Naive thymus-derived CD8-positive, alpha-beta T cell (primary cell): Measurements from ENCODE around the gene STK32B. TPM values are rescaled to one million over a fixed set of nuclear protein-coding genes. Genes with fewer than 3 reads are reported as not detected.

Source experiments
- ATAC-seq, 2 donors: fragments of 150-1000 bp; cut with Tn5 transposase in 1 of 2; sonication (Bioruptor Pico), chemical (Tn5 transposase) in 1 of 2; 1 replicate in 1 of 2; 2 replicates in 1 of 2; pipeline ENCODE4 v1.10.0; 2021; ENCODE audit warnings: mild to moderate bottlenecking in 2 of 2, moderate library complexity in 2 of 2
- POLR2A ChIA-PET: fragments of 350-600 bp; sonication (Branson Sonifier 250); formaldehyde crosslinking; loops from one replicate; lab custom pipeline; 2021; ENCODE audit warnings: antibody characterized with exemption; lab: Charles Lee
- DNase-seq, 10 donors: peaks; one replicate each; pipeline versions ENCODE4 v3.0.0 to v3.0.0-alpha.2; 2020 to 2022
- H3K27ac Mint-ChIP-seq, 10 donors: one replicate each; pipeline ENCODE4 v1.8.0; 2020 to 2022; ENCODE audit warnings: mild to moderate bottlenecking in 10 of 10, mixed read lengths in 10 of 10, moderate library complexity in 4 of 10, inconsistent platforms in 1 of 10
- H3K27me3 Mint-ChIP-seq, 5 donors: one replicate each; pipeline ENCODE4 v1.8.0; 2021 to 2022; ENCODE audit warnings: mixed read lengths in 5 of 5
- H3K36me3 Mint-ChIP-seq, 3 donors: one replicate each; pipeline ENCODE4 v1.8.0; 2020 to 2022; ENCODE audit warnings: mixed read lengths in 3 of 3, mild to moderate bottlenecking in 2 of 3, inconsistent platforms in 1 of 3
- H3K4me1 Mint-ChIP-seq, 4 donors: one replicate each; pipeline ENCODE4 v1.8.0; 2021 to 2022; ENCODE audit warnings: mixed read lengths in 4 of 4
- H3K4me3 Mint-ChIP-seq, 10 donors: one replicate each; pipeline ENCODE4 v1.8.0; 2020 to 2022; ENCODE audit warnings: mild to moderate bottlenecking in 10 of 10, mixed read lengths in 10 of 10, moderate library complexity in 6 of 10, inconsistent platforms in 1 of 10
- H3K9me3 Mint-ChIP-seq, 9 donors: one replicate each; pipeline ENCODE4 v1.8.0; 2020 to 2022; ENCODE audit warnings: mixed read lengths in 9 of 9, mild to moderate bottlenecking in 3 of 9, inconsistent platforms in 1 of 9, moderate library complexity in 1 of 9
- polyA plus RNA-seq, 3 donors: library from polyadenylated mRNA; unstranded; fragments of 300-500 nt; fragmentation: Illumina TruSeq; gene quantifications; one replicate each; pipeline ENCODE4 v1.2.3, GENCODE V29; 2021
- total RNA-seq, 8 experiments: library from RNA in 2 of 8; stranded (reverse) in 2 of 8; gene quantifications; one replicate each; pipeline ENCODE4 v1.2.3 and lab custom pipeline; 2021 to 2026

Gene STK32B
- total and polyA plus RNA-seq, 5 experiments from 2014 or later = not detected

DNA sequence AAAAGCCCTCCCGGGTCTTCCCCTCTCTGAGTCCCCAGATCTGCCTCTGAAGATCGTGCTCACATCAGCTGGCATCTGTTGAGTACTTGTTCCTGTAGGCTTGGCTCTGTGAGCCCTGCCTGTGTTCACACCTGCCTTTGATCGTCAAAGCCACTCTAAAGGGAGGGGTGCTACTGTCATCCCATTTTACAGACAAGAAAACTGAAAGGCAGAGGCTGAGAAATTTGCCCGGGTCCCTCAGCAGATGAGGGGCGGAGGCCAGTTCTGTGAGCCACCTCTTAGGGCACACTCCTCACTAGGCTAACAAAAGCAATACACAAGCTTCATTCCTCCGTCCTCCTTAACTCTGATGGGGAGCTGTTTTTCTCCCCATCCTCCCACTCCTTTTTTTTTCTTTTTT lies 32.7 kb upstream of the STK32B start:
- Mint-ChIP-seq H3K4me1 (peaks cover 3 to 17% (median 12%) of the 10 kb centered on the region in 4 donors), H3K9me3 (peaks cover 0 to 7% (median 0%) of the 10 kb centered on the region in 9 donors), H3K4me3 (peak overlapping the region in 4 of 10 donors; percentile 4 to 49 (median 41)), H3K27ac (no peak overlapping the region), H3K36me3 (no peaks in the 10 kb centered on the region), H3K27me3 (peaks cover 13 to 43% (median 21%) of the 10 kb centered on the region in 5 donors)
- DNase-seq (no peak), ATAC-seq (no peak)
- POLR2A ChIA-PET = interaction anchor here (0.7 kb wide), 1 partner anchor 28 kb away, joined by 3 read pairs; no protein-coding TSS in a partner anchor

DNA sequence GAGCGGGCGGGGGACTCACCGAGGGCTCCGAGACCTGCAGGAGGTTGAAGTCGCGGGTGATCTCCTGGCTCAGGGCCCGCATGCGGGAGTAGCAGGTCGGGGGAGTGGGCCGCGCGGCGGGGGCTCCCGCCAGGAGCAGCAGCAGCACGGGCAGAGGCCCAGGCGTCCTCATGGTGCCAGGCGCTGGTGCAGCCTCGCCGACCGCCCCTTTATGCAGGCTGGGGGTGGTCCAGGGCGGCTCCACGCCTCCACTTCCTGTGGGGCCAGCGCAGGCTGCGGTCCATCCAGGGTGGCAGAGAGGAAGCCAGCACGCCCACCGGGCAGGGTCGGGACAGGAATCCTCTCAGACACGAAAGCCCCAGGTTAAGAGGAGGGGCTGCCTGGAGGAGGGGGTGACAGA lies 32.0 kb upstream of the STK32B start, which contains the start of gene CYTL1:
Gene CYTL1 (minus strand): TSS at position 185 of the 400 bp plus-strand sequence. CDS start 13 bp downstream, at position 172.
- H3K4me3 Mint-ChIP-seq = peak within 1 kb of the TSS in 9 of 10 donors; percentile 33 to 60 (median 47)
- no peaks in the 10 kb centered on the region for H3K36me3 Mint-ChIP-seq
- POLR2A ChIA-PET = interaction anchor here (0.7 kb wide), 1 partner anchor 28 kb away, joined by 3 read pairs; no protein-coding TSS in a partner anchor
- ATAC-seq (peak in 1 of 2 donors; percentile 44), DNase-seq (no peak)
- H3K27me3 Mint-ChIP-seq = peaks cover 13 to 36% (median 19%) of the 10 kb centered on the region in 5 donors
- H3K27ac Mint-ChIP-seq = no peak within 1 kb of the TSS
- peaks cover 0 to 7% (median 0%) of the 10 kb centered on the region in 9 donors for H3K9me3 Mint-ChIP-seq
- peaks cover 3 to 17% (median 12%) of the 10 kb centered on the region in 4 donors for H3K4me1 Mint-ChIP-seq

DNA sequence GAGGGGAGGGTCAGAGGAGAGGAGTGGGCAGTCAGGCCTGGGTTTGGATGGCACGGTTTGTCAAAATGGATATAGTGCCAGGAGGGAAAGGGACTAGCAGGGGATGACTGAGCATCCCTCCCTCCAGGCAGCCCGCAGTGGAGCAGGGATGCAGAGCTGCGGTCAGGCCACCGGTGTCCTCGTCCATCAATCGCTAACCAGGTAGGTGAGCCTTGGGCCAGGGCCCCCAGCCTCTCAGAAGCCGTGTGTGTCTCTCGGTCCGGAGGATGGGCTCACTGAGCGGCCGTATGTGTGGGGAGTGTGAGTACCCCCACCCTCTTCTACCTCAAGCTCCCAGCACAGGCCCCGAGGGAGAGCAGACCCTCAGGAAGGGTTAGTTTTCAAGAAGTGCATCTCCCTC lies 31.5 kb upstream of the STK32B start:
- Mint-ChIP-seq H3K9me3 (peaks cover 0 to 7% (median 0%) of the 10 kb centered on the region in 9 donors), H3K4me3 (peak overlapping the region in 3 of 10 donors; percentile 23 to 49 (median 33)), H3K36me3 (no peaks in the 10 kb centered on the region), H3K27me3 (peaks cover 12 to 33% (median 17%) of the 10 kb centered on the region in 5 donors), H3K27ac (no peak overlapping the region), H3K4me1 (peaks cover 3 to 17% (median 12%) of the 10 kb centered on the region in 4 donors)
- no peak for DNase-seq
- no peak for ATAC-seq
- POLR2A ChIA-PET = no interaction called here

DNA sequence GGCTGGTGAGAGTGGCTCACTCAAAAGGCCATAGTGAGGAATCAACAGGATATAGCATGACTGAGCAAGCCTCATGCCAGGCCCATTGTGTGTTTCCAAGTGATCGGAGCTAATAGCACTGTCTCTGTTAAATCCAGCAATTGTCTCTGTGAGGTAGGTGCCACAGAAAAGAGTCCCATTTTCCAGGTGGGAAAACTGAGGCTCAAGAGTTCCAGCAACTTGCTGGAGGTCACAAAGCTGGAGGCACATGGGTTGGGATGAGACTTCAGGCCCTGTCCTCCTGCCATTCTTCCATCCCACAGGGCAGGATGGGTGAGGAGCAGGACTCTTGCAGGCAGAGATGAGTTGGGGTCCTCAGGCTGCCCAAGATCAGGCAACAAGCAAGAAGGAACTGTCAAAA lies 30.9 kb upstream of the STK32B start:
- Mint-ChIP-seq H3K4me3 (peak overlapping the region in 2 of 10 donors; percentile 0 to 23), H3K36me3 (no peaks in the 10 kb centered on the region), H3K9me3 (peaks cover 0 to 7% (median 0%) of the 10 kb centered on the region in 9 donors), H3K27me3 (peaks cover 11 to 32% (median 17%) of the 10 kb centered on the region in 5 donors), H3K27ac (no peak overlapping the region), H3K4me1 (peaks cover 3 to 17% (median 12%) of the 10 kb centered on the region in 4 donors)
- DNase-seq = no peak
- ATAC-seq = no peak
- POLR2A ChIA-PET = no interaction called here

DNA sequence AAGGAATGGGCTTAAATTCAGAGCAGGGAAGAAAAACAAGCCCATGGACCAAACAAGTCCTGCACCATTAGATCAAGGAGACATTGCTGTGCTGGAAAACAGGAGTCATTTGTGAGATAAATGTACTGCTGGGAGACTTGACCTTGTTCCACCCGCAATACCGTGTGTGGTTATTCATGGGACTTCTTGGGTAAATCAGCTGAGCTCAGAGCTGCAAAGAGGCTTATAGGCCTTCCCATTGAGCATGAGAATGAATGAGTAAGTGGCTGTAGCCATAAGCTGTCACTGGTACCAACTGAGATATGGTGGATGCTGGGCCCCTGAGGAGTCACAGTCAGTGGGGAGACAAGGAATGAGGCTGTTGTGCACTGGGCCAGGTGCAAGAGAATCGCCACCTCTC lies 29.7 kb upstream of the STK32B start:
- no peaks in the 10 kb centered on the region for H3K36me3 Mint-ChIP-seq
- H3K4me3 Mint-ChIP-seq = no peak overlapping the region
- H3K4me1 Mint-ChIP-seq = peaks cover 3 to 17% (median 12%) of the 10 kb centered on the region in 4 donors
- peaks cover 7 to 30% (median 15%) of the 10 kb centered on the region in 5 donors for H3K27me3 Mint-ChIP-seq
- DNase-seq (no peak), ATAC-seq (no peak)
- no peak overlapping the region for H3K27ac Mint-ChIP-seq
- POLR2A ChIA-PET = no interaction called here
- H3K9me3 Mint-ChIP-seq = peaks cover 0 to 5% (median 0%) of the 10 kb centered on the region in 9 donors

DNA sequence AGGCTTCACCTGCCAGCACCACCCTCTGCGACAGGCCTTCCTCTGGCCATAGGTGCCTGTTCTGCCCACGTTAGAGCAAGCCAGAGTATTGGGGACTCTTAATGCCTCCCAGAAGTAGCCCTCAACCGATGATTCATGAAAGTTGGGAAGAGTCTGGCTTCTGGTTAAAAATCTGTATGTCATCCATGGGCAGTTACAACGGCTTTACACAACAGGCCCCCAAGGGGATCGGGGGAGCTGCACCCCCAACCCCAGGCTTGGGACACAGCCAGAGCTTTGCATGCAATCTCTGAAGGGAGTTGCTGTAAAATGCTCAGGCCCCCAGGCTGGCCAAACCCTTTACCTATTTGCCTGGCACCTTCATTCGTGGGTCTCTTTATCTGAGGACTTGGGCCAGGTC lies 26.6 kb upstream of the STK32B start:
- Mint-ChIP-seq H3K4me1 (peaks cover 0 to under 1% (median 0%) of the 10 kb centered on the region in 4 donors), H3K36me3 (no peaks in the 10 kb centered on the region), H3K27ac (no peak overlapping the region), H3K4me3 (no peak overlapping the region), H3K9me3 (peaks cover 0 to 5% (median 0%) of the 10 kb centered on the region in 9 donors), H3K27me3 (peaks cover 0 to 13% (median 4%) of the 10 kb centered on the region in 5 donors)
- POLR2A ChIA-PET = no interaction called here
- DNase-seq = no peak
- ATAC-seq = no peak

DNA sequence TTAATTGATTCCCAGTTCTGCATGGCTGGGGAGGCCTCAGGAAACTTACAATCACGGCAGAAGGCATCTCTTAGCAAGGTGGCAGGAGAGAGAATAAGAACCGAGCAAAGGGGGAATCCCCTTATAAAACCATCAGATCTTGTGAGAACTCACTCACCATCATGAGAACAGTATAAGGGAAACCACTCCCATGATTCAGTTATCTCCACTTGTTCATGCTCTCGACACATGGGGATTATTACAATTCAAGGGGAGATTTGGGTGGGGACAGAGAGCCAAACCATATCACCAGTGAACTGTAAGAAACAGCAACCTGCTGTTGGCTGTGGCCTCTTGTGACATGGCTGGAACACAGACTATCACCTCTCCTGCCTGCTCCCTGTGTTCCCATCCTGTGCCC lies 24.9 kb upstream of the STK32B start:
- Mint-ChIP-seq H3K36me3 (no peaks in the 10 kb centered on the region), H3K4me1 (no peaks in the 10 kb centered on the region), H3K27me3 (peaks cover 0 to 22% (median 4%) of the 10 kb centered on the region in 5 donors), H3K4me3 (no peak overlapping the region), H3K27ac (no peak overlapping the region), H3K9me3 (peaks cover 0 to 5% (median 0%) of the 10 kb centered on the region in 9 donors)
- ATAC-seq (no peak), DNase-seq (no peak)
- POLR2A ChIA-PET = no interaction called here

DNA sequence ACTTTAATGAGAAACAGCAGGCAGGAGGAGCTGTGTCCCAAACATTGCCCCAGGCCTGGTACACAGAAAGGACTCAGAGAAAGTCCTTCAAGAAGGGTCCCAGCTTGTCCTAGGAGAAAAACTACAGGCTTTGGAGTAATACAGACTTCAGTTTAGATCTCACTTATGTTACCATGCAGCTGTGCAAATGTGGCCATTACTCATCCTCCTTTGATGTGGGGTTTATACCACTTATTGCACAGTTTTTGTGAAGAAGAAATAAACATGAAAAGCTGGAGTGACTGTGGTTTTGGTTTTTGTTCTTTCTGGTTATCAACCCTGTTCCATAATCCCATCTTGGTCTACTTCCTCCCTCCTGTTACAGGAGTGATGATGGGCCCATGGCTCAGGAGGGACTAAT lies 23.9 kb upstream of the STK32B start:
- H3K27me3 Mint-ChIP-seq = peaks cover 0 to 22% (median 4%) of the 10 kb centered on the region in 5 donors
- H3K4me1 Mint-ChIP-seq = no peaks in the 10 kb centered on the region
- ATAC-seq (no peak), DNase-seq (no peak)
- peaks cover 0 to 5% (median 0%) of the 10 kb centered on the region in 9 donors for H3K9me3 Mint-ChIP-seq
- no peak overlapping the region for H3K27ac Mint-ChIP-seq
- POLR2A ChIA-PET = no interaction called here
- no peak overlapping the region for H3K4me3 Mint-ChIP-seq
- no peaks in the 10 kb centered on the region for H3K36me3 Mint-ChIP-seq

DNA sequence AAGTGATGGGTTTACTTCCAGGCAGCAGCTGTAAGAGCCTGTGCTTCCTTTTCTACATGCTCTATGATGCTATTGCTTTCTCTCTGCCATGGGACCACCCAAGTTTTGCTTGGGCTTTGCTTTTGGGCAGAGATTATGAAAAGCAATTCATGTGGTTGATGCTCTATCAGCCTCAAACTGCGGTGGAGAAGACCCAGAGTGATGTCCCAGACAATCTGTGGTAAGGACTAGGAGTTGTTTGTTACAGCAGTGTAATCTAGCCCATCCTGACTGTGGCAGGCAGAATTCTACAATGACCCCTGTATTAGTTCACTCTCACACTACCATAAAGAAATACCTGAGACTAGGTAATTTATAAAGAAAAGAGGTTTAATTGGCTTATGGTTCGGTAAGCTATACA lies 22.8 kb upstream of the STK32B start:
- Mint-ChIP-seq H3K27ac (no peak overlapping the region), H3K9me3 (peaks cover 0 to 2% (median 0%) of the 10 kb centered on the region in 9 donors), H3K4me1 (peaks cover 2 to 7% (median 5%) of the 10 kb centered on the region in 4 donors), H3K27me3 (peaks cover 0 to 22% (median 4%) of the 10 kb centered on the region in 5 donors), H3K36me3 (no peaks in the 10 kb centered on the region), H3K4me3 (no peak overlapping the region)
- POLR2A ChIA-PET = no interaction called here
- ATAC-seq (no peak), DNase-seq (no peak)

DNA sequence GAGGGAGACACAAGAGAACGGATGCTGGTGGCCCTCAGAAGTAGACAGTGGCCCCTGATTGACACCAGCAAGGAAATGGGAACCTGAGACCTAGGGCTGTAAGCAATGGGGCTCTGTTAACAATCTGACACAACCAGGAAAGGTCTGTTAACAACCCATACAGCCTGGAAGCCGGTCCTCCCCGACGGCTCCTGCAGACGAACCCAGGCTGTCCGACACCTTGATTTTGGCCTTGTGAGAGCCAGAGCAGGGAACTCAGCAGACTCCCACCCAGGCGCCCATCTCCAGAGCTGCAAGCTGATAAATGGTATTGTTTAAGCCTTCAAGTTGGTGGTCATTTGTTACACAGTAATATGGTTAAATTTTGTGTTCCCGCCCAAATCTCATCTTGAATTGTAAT lies 21.8 kb upstream of the STK32B start:
- no peaks in the 10 kb centered on the region for H3K9me3 Mint-ChIP-seq
- H3K4me3 Mint-ChIP-seq = no peak overlapping the region
- no peaks in the 10 kb centered on the region for H3K36me3 Mint-ChIP-seq
- peaks cover 7 to 15% (median 12%) of the 10 kb centered on the region in 4 donors for H3K4me1 Mint-ChIP-seq
- ATAC-seq (no peak), DNase-seq (no peak)
- H3K27ac Mint-ChIP-seq = no peak overlapping the region
- peaks cover 0 to 22% (median 4%) of the 10 kb centered on the region in 5 donors for H3K27me3 Mint-ChIP-seq
- POLR2A ChIA-PET = no interaction called here

DNA sequence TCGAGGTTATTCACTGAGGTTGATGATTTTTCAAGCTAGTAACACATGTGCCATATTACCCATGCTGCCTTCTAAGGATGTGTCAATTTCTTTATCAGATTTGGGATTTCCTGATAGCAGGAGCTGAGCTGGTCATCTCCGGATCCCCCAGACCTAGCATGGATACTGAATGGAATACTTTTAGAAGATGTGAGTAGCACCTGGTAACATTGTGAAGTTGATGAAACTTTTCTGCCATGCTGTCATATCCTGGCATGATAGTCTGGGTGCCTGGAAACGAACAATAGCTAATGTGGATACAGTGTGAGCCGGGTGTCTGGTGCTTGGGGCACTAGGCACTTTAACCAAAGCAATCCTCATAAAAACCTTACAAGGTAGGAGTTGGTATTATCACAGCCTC lies 21.1 kb upstream of the STK32B start:
- peaks cover 7 to 17% (median 13%) of the 10 kb centered on the region in 4 donors for H3K4me1 Mint-ChIP-seq
- POLR2A ChIA-PET = no interaction called here
- H3K27ac Mint-ChIP-seq = no peak overlapping the region
- H3K36me3 Mint-ChIP-seq = no peaks in the 10 kb centered on the region
- no peaks in the 10 kb centered on the region for H3K9me3 Mint-ChIP-seq
- ATAC-seq (no peak), DNase-seq (no peak)
- H3K27me3 Mint-ChIP-seq = peaks cover 0 to 20% (median 4%) of the 10 kb centered on the region in 5 donors
- H3K4me3 Mint-ChIP-seq = no peak overlapping the region

DNA sequence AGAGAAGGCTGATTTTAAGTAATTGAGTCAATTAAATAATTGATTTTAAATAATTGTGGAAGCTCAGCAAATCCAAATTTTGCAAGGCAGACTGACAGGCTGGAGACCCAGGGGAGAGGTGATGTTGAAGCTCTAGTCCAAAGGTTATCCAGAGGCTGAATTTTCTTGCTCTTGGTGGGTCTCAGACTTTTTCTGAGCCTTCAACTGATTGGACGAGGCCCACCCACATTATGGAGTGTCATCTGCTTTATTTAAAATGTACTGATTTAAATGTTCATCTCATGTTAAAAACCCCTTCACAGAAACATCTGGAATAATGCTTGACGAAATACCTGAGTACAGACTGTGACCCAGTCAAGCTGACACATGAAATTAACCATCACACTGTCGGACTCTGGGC lies 20.4 kb upstream of the STK32B start:
- Mint-ChIP-seq H3K4me1 (peaks cover 7 to 17% (median 13%) of the 10 kb centered on the region in 4 donors), H3K9me3 (no peaks in the 10 kb centered on the region), H3K27ac (no peak overlapping the region), H3K27me3 (peaks cover 0 to 13% (median 0%) of the 10 kb centered on the region in 5 donors), H3K36me3 (no peaks in the 10 kb centered on the region), H3K4me3 (no peak overlapping the region)
- DNase-seq (no peak), ATAC-seq (no peak)
- POLR2A ChIA-PET = no interaction called here

DNA sequence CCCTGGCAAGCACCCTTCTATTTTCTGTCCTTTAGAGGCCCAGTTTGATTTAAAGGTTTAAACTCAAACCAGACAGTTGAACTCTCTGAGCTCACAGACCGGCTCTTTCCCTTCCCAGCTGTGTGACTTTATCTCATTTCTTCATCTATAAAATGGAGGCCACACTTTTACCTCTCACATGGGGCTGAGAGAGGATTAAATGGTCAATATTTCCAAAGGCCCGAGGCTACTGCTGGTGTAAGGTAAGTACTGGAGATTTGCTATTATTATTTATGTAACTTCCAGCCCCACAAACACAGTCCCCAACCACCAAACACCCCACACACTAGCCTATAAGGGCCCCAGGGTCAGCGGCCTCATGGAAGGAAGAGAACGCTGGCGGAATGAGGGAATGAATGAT lies 18.5 kb upstream of the STK32B start:
- peaks cover 7 to 17% (median 15%) of the 10 kb centered on the region in 4 donors for H3K4me1 Mint-ChIP-seq
- no peaks in the 10 kb centered on the region for H3K36me3 Mint-ChIP-seq
- peak overlapping the region in 3 of 10 donors; percentile 12 to 44 (median 27) for H3K27ac Mint-ChIP-seq
- H3K27me3 Mint-ChIP-seq = peaks cover 0 to 9% (median 0%) of the 10 kb centered on the region in 5 donors
- ATAC-seq = no peak
- no peak overlapping the region for H3K4me3 Mint-ChIP-seq
- POLR2A ChIA-PET = no interaction called here
- no peaks in the 10 kb centered on the region for H3K9me3 Mint-ChIP-seq
- no peak for DNase-seq
